Kidney (tissue), 14 donors: ENCODE data around the gene SERPINE2. TPM values are rescaled to one million over a fixed set of nuclear protein-coding genes. Genes with fewer than 3 reads are reported as not detected.

Experiments
- DNase-seq, 5 donors: peaks; one replicate each; pipeline ENCODE4 v3.0.0-alpha.2; 2013 to 2020
- FAIRE-seq: peaks from 2 replicates; lab custom pipeline; 2012; peaks lifted over from hg19 to GRCh38; lab: Jason Lieb, UNC
- H3K27ac ChIP-seq, 2 donors: one replicate each; pipeline ENCODE4 v1.7.0; 2013; ENCODE audit warnings: low read depth in 2 of 2, low read length in 2 of 2, inconsistent platforms in 1 of 2
- H3K27me3 ChIP-seq: one replicate; pipeline ENCODE4 v1.7.1; 2013; ENCODE audit warnings: low read length, inconsistent platforms; ENCODE audit not compliant: control insufficient read depth, insufficient read depth
- H3K36me3 ChIP-seq, 3 donors: one replicate each; pipeline versions ENCODE4 v1.7.0 to v1.7.1; 2013; ENCODE audit warnings: low read length in 3 of 3, control low read depth in 1 of 3, inconsistent platforms in 1 of 3; ENCODE audit not compliant: insufficient read depth in 3 of 3, control insufficient read depth in 2 of 3
- H3K4me1 ChIP-seq, 3 donors: one replicate each; pipeline versions ENCODE4 v1.7.0 to v1.7.1; 2013; ENCODE audit warnings: low read length in 3 of 3, inconsistent platforms in 1 of 3, low read depth in 1 of 3; ENCODE audit not compliant: control insufficient read depth in 2 of 3, insufficient read depth in 2 of 3
- H3K4me3 ChIP-seq, 3 donors: one replicate each; pipeline versions ENCODE4 v1.7.0 to v1.8.1; 2013; ENCODE audit warnings: low read length in 3 of 3, control low read depth in 1 of 3, inconsistent platforms in 1 of 3
- H3K9ac ChIP-seq, 3 donors: one replicate each; pipeline versions ENCODE4 v1.7.0 to v1.7.1; 2013; ENCODE audit warnings: low read length in 3 of 3, control low read depth in 1 of 3, inconsistent platforms in 1 of 3
- H3K9me3 ChIP-seq, 3 donors: one replicate each; pipeline versions ENCODE4 v1.7.0 to v1.7.1; 2013; ENCODE audit warnings: low read length in 3 of 3, control low read depth in 1 of 3, inconsistent platforms in 1 of 3; ENCODE audit not compliant: control insufficient read depth in 2 of 3, insufficient read depth in 1 of 3
- intact Hi-C: fragments of 100-400 bp; cut with DNase I; formaldehyde crosslinking; loops from one replicate; pipeline ENCODE4 v1.11.1; 2022
- polyA plus RNA-seq: library from polyadenylated mRNA; stranded (reverse); fragments of 350-450 nt; fragmentation: Illumina TruSeq; extraction: RNeasy Lipid Tissue Mini Kit (QIAGEN cat#74804); gene quantifications from one replicate; pipeline ENCODE4 v1.2.3, GENCODE V29; 2014; ENCODE audit warnings: low read depth, low replicate concordance; ENCODE audit not compliant: insufficient read depth
- total RNA-seq: library from RNA; stranded (reverse); fragmentation: NEBNext Ultra II Directional; extraction: Animal tissue kit (Norgen Biotek cat#: 25700); gene quantifications from one replicate; pipeline ENCODE4 v1.2.1, GENCODE V29; 2021
- TF ChIP-seq, protein P1 (sequence below): IDR thresholded peaks from 3 replicates; pipeline ENCODE4 v1.5.1; 2012; ENCODE audit warnings: mild to moderate bottlenecking, moderate library complexity, borderline replicate concordance; ENCODE audit not compliant: insufficient read depth; ENCODE audit errors: extremely low read depth
- donor health status: control.
- donor health status: control.
- donor health status: control.
- donor health status: control.
- donor health status: control.
- donor health status: DM: yes; HTN: yes; CAD: no.
- donor health status: Normal renal cell carcinoma (clear cell type).

SERPINE2 gene
- total and polyA plus RNA-seq, 2 donors from 2014 or later = 27.3 to 29.2 TPM

DNA sequence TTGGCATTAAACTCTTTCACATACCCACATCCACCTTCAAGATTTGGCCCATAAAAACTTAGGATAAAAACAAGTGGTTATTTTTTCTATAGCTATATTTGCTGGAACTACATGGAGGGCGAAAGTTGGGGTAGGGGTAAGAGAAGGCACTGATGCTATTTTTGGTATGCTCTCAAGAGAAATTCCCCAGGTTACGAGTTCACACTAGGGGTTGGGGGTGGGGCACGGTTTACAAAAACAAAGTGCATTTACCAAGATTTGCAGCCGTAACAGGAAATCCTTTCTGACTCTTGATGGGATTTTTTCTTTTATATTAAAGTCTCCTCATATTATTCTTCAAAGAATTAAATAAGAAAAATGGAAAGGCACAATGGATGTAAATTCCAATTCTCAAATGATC lies 6.8 kb downstream of the SERPINE2 start:
- Histone ChIP-seq H3K36me3 (peaks cover 0 to 2% (median 0%) of the 10 kb centered on the region in 3 donors), H3K9ac (no peak overlapping the region), H3K4me3 (no peak overlapping the region), H3K9me3 (no peaks in the 10 kb centered on the region), H3K4me1 (peaks cover 0 to 9% (median 8%) of the 10 kb centered on the region in 3 donors), H3K27me3 (no peaks in the 10 kb centered on the region), H3K27ac (no peak overlapping the region)
- intact Hi-C loops = no loop called here
- TF ChIP-seq, protein P1, sequence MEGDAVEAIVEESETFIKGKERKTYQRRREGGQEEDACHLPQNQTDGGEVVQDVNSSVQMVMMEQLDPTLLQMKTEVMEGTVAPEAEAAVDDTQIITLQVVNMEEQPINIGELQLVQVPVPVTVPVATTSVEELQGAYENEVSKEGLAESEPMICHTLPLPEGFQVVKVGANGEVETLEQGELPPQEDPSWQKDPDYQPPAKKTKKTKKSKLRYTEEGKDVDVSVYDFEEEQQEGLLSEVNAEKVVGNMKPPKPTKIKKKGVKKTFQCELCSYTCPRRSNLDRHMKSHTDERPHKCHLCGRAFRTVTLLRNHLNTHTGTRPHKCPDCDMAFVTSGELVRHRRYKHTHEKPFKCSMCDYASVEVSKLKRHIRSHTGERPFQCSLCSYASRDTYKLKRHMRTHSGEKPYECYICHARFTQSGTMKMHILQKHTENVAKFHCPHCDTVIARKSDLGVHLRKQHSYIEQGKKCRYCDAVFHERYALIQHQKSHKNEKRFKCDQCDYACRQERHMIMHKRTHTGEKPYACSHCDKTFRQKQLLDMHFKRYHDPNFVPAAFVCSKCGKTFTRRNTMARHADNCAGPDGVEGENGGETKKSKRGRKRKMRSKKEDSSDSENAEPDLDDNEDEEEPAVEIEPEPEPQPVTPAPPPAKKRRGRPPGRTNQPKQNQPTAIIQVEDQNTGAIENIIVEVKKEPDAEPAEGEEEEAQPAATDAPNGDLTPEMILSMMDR = no peak
- DNase-seq (no peak), FAIRE-seq (no peak)

DNA sequence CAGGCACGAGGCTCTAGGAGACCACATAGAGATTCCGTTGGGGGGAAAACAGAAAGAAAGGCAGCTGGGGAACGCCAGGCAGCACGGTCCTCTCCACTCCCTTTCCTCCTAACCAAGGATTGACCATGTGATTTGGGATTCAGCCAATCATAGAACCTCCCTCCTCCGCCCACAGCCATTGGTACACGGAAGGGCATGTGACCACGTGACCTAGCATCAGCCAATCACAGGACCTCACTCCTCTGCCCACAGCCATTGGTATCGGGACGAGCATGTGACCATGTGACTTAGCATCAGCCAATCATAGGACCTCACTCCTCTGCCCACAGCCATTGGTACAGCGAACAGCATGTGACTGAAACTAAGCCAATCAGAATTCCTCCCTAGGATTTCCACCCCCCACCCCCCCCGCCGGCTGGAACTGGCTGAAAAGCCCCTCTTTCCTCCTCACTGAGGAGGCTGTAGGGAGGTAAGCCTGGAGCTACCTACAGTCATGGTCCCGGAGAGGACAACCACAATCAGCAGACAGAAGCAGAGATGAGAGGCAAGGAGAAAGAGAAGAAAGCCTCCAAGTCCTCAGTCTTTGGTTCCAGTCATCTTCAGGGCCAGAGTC lies 7.6 kb downstream of the SERPINE2 start:
- peaks cover 0 to 9% (median 8%) of the 10 kb centered on the region in 3 donors for H3K4me1 ChIP-seq
- H3K36me3 ChIP-seq = peaks cover 0 to 2% (median 0%) of the 10 kb centered on the region in 3 donors
- intact Hi-C loops = no loop called here
- TF ChIP-seq, protein P1 = no peak
- no peaks in the 10 kb centered on the region for H3K9me3 ChIP-seq
- H3K9ac ChIP-seq = no peak overlapping the region
- H3K27ac ChIP-seq = peak overlapping the region; percentile 72 to 74
- DNase-seq = no peak
- H3K27me3 ChIP-seq = no peaks in the 10 kb centered on the region
- no peak for FAIRE-seq
- no peak overlapping the region for H3K4me3 ChIP-seq

DNA sequence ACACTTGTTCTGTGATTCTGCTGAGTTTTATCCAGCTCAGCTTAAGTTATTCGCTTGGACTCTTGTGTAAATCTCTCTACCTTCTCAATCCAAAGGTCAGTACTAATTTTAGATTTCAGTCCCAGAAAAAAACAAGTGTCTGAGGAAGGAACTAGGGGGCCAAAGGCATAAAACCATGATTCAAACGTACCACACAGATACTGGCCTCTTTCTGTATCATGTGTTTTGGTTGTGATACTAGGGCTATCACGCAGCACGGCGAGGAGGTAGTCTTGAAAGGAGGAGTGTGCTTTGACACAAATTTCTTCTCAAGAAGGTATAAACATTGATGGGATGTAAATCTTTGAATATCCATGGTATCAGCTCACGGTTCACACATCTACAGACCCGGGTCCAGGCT lies 8.3 kb downstream of the SERPINE2 start:
- no peak for FAIRE-seq
- Histone ChIP-seq H3K9ac (peak overlapping the region in 1 of 3 donors; percentile 30), H3K27ac (peak overlapping the region; percentile 72 to 74), H3K27me3 (no peaks in the 10 kb centered on the region), H3K4me3 (no peak overlapping the region), H3K36me3 (peaks cover 0 to 2% (median 0%) of the 10 kb centered on the region in 3 donors), H3K4me1 (peaks cover 0 to 9% (median 8%) of the 10 kb centered on the region in 3 donors), H3K9me3 (no peaks in the 10 kb centered on the region)
- intact Hi-C loops = no loop called here
- DNase-seq = no peak
- TF ChIP-seq, protein P1 = no peak

DNA sequence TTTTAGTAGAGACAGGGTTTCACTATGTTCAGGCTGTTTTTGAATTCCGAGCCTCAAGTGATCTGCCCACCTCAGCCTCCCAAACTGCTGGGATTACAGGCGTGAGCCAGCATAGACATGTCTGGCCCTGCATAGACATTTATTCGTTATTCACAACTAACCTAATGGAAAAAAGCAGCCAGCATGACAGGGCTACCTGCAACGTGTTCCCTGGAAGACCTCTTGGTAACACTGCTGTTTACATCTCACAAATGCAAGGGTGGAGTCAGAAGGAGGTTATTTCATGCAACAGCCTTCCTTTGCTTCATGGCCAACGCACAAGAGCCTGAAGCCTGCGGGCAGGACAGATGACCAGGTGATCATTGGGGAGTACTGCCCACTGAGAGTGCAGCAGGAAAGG lies 9.2 kb downstream of the SERPINE2 start:
- TF ChIP-seq, protein P1 = no peak
- intact Hi-C loops = no loop called here
- Histone ChIP-seq H3K9me3 (no peaks in the 10 kb centered on the region), H3K27ac (peak overlapping the region; percentile 70 to 77), H3K4me3 (peak overlapping the region in 1 of 3 donors; percentile 26), H3K36me3 (no peaks in the 10 kb centered on the region), H3K9ac (no peak overlapping the region), H3K4me1 (peaks cover 0 to 9% (median 8%) of the 10 kb centered on the region in 3 donors), H3K27me3 (no peaks in the 10 kb centered on the region)
- no peak for DNase-seq
- no peak for FAIRE-seq
